ENCODE results near the gene MAP3K9. TPM values are rescaled to one million over a fixed set of nuclear protein-coding genes. Genes with fewer than 3 reads are reported as not detected.

The MAP3K9 gene
- total RNA-seq, 2 donors from 2014 or later, result 6.2 to 7.5 TPM

DNA sequence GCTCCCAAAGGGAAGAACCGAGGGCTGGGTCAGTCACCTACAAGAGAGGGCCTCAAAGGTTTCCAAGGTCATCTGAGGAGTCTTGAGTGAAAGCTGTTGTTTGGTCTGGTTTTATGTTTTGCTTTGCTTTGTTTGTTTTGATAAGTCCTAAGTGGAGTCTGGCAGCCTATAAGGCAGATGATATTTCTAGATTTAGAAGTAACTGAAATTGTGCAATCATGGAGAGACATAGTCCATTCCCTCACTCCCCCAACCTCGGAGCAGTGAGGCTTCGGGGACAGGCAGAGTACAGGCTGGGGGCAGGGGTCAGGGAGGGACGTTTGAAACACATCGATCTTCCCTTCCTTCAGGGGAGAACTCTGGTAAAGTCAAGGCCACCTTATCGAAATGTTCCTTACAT lies 125.3 kb downstream of the MAP3K9 start:
- ATAC-seq (replicated peaks in 1 of 2) (no peak), DNase-seq (no peak)
- H3K4me1 Mint-ChIP-seq (ENCODE audit: low read depth), result no peaks in the 10 kb centered on the region
- no peak overlapping the region for H3K27ac Mint-ChIP-seq
- no peaks in the 10 kb centered on the region for H3K9me3 Mint-ChIP-seq
- H3K36me3 Mint-ChIP-seq (ENCODE audit: insufficient read depth in 2 of 2), result no peaks in the 10 kb centered on the region
- no peaks in the 10 kb centered on the region for H3K27me3 Mint-ChIP-seq (ENCODE audit: low read depth)
- H3K4me3 Mint-ChIP-seq, result no peak overlapping the region

DNA sequence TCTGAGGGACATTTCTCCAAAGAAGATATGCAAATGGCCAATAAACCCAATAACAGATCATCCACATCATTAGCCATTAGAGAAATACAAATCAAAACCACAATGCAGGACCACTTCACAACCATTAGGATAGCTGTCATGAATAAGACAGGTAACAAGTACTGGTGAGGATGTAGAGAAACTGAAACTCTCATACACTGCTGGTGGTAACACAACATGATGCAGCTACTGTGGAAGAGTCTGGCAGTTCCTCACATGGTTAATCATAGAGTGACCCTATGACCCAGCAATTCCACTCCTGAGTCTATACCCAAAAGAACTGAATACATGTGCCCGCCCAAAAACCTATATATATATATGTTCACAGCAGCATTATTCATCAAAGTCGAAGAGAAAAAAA lies 128.6 kb downstream of the MAP3K9 start:
- DNase-seq, result no peak
- no peak overlapping the region for H3K27ac Mint-ChIP-seq
- ATAC-seq (replicated peaks in 1 of 2), result no peak
- no peak overlapping the region for H3K4me3 Mint-ChIP-seq
- no peaks in the 10 kb centered on the region for H3K4me1 Mint-ChIP-seq (ENCODE audit: low read depth)
- peaks cover under 1% of the 10 kb centered on the region in 2 donors for H3K36me3 Mint-ChIP-seq (ENCODE audit: insufficient read depth in 2 of 2)
- H3K9me3 Mint-ChIP-seq, result no peaks in the 10 kb centered on the region
- H3K27me3 Mint-ChIP-seq (ENCODE audit: low read depth), result no peaks in the 10 kb centered on the region

DNA sequence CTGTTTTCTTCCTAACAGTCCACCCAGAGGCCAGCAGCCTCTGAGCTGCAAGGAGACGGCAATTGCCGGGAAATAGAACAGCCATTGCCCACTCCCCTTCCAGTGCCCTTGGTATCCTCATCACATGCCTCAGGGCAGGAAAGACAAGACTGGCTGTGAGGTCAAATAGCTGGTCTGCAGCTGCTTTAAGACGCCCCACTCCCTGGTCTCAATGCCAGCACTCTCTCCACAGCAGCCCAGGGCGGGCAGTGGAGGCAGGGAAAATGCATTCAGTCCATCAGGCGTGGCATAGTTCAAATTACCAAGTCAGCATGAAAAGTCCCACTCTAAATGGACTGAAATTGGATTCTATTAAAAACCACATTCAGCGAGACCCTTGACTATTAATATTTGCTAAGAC lies 132.0 kb downstream of the MAP3K9 start:
- ATAC-seq (replicated peaks in 1 of 2), result no peak
- Mint-ChIP-seq H3K4me3 (no peak overlapping the region), H3K27ac (no peak overlapping the region), H3K36me3 (ENCODE audit: insufficient read depth in 2 of 2) (peaks cover 4% of the 10 kb centered on the region in 2 donors), H3K9me3 (no peaks in the 10 kb centered on the region), H3K4me1 (ENCODE audit: low read depth) (no peaks in the 10 kb centered on the region), H3K27me3 (ENCODE audit: low read depth) (no peaks in the 10 kb centered on the region)
- no peak for DNase-seq

Other genes starting within 250 kb of the MAP3K9 start
- 10 to 100 TPM; 47.9 to 49.0 TPM for gene MED6, start 208.9 kb downstream of the MAP3K9 start, total RNA-seq
- 10 to 100 TPM; 10.5 to 10.9 TPM for gene TTC9, start 167.6 kb downstream of the MAP3K9 start, total RNA-seq
- gene PCNX1, start 97.9 kb upstream of the MAP3K9 start, total RNA-seq, result 10 to 100 TPM; 83.3 to 85.8 TPM

Data from activated T-cell treated with anti-CD3 and anti-CD28 coated beads, Interleukin-2, amount 50 U/mL, for 72 hours (primary cell).